CD1c-positive myeloid dendritic cell (primary cell): ENCODE results near the gene EIF2B1.
A peak's percentile ranks its signal among the peaks of the same experiment; 100 is the strongest.
"Not testable (repeated sequence)": the region's sequence is repeated elsewhere in the genome, so short reads cannot be mapped to it uniquely, and the experiment has no call there.

ENCODE experiments used
- DNase-seq: peaks from one replicate; pipeline ENCODE4 v3.0.0-alpha.2; 2016; ENCODE audit errors: extremely low spot score

Gene EIF2B1

GRCh38 chr12:123617580-123617979 is 15.9 kb downstream of the EIF2B1 start:
- no peak for DNase-seq

DNA sequence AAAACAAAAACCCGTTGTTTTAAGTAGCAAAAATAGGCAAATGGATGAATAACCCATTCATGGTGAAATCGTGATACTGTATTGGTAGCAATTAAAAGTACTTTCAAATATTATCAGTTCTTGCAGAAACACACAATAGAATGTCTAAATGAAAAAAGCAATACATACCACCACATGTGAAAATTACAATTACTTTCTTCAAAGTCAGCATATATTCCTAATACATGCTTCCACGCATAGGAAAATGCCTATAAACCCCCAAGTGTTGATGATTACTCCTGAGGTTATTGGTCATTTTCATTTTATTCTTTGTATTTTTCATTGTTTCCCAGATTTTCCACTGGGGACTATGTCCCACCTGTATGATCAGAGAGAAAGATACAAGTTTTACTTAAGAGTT is 16.3 kb downstream of the EIF2B1 start:
- DNase-seq = no peak

GRCh38 chr12:123614531-123614930 is 19.0 kb downstream of the EIF2B1 start:
- DNase-seq = no peak

- no peak for DNase-seq
Observed at GRCh38 chr12:123614110-123614509, 19.4 kb downstream of the EIF2B1 start.

DNA sequence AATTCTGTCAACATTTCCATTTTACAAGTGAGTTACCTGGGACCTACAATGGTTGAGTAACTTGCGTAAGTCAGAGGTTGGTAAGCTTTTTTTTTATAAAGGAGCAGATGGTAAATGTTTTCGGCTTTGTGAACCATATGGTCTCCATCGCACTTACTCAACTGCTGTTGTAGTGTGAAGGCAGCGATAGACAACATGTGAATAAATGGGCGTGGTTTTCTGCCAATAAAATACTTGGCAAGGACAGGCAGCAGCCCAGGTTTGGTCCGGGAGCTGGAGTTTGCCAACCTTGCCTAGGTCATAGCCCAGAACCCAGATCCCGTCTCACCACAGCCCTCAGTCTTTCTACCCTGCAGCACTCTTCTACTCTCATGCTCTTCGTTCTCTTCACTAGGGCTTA is 25.3 kb downstream of the EIF2B1 start:
- no peak for DNase-seq

DNA sequence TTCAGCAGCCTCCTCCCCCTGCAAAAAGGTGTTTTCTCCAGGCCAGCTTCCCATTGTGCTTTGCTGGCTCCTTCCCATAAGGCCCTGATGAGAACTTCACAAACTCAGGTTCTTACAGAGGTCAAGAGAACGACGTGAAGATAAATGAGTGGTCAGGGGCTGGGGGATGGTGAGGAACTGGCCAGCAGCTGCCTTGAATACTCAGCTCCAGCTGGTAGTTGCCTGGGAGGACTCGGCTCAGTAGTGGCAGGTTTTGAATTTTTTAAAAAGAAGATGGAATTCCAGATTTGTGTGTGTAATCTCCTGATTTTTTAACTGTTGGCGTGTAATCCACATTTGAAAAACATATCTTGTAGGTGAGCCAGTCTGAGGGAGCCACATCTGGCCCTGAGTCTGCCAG is 25.7 kb downstream of the EIF2B1 start:
- DNase-seq = no peak

DNA sequence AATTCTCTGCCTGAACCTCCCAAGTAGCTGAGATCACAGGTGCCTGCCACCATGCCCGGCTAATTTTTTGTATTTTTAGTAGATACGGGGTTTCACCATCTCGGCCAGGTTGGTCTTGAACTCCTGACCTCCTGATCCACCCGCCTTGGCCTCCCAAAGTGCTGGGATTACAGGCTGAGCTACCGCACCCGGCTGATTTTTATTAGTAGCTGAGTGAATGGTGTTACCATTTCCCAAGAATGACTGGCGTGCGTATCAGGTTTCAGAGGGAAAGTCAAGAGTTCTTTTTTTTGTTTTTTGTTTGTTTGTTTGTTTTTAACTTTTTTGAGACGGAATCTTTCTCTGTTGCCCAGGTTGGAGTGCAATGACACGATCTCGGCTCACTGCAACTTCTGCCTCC is 30.0 kb downstream of the EIF2B1 start:
- DNase-seq = not testable (repeated sequence)

- peak; percentile 20 for DNase-seq
Observed at GRCh38 chr12:123602651-123603195, 30.8 kb downstream of the EIF2B1 start.

- DNase-seq = peak; percentile 94
Observed at GRCh38 chr12:123601602-123602489, 31.6 kb downstream of the EIF2B1 start, which contains the start of gene DDX55. Gene DDX55 (plus strand): TSS chr12:123602099. CDS start chr12:123602149, 50 bp downstream.

DNA sequence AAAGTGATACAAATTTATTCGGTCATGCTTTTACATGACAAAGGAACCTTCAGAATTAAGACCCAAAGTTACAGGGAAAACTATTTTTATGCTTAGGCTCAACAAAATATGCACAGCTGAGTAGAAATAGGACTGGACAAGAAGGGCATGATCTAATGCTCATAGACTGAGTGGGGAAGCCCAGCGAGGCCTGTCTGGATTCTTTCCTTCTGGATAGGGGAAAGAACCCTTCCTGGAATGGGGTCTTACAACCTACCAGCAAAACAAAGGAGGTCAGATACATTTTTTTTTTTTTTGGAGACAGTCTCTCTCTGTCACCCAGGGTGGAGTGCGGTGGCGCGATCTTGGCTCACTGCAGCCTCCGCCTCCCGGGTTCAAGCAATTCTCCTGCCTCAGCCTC is 33.8 kb downstream of the EIF2B1 start:
- no peak for DNase-seq

DNA sequence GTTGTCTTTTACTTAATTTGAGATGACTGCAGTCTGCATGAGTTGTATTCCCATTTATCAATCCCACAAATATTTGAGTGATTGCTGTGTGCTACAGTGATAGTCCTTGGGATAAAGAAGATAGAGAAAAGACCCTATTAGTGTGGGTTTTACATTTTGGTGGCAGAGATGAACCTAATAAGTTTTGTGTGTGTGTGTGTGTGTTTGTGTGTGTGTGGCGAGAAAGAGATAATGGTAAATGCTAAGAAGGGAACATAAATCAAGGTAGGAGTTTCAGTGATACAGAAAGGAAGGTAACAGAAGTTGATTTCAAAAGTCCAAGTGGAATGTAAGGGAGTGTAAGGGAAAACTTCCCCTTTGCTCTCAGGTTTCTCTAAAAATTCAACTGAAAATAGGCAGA is 34.2 kb downstream of the EIF2B1 start:
- DNase-seq = no peak

DNA sequence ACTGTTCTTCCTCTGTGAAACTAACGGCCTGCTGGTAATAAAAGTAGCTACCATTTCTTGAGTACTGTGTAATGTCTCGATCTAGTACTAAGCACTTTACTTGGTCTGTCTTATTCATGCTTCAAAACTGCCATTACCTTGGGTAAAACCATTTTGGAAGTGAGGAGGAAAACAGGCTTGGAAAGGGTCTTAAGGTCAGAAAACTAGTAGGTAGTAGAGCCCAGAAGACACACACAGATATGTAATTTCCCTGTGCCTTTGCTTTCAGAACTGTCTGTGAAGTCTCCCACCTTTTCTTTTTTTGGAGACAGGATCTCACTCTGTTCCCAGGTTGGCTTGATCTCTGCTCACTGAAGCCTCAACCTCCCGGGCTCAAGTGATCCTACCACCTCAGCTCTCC is 35.0 kb downstream of the EIF2B1 start:
- DNase-seq = no peak

DNA sequence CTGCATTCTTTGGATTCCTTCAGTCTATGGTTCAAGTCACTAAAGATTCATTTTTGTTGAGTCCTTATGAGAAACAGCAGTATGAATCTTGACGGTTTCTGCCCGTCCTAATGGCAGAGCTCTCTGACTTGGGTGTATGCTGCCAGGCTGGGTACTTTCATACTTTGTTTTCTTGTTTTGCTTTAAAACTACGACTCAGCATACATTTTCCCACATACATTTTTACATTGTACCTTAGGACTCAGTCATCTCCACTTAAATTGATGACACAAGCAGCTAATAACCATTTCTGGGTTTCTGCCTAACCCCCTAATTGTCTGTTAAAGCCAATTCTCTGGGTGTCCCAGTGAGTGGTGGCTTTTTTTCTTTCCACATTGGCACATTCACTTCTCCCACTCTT is 36.4 kb downstream of the EIF2B1 start:
- no peak for DNase-seq

GRCh38 chr12:123595729-123596128 is 37.8 kb downstream of the EIF2B1 start:
- no peak for DNase-seq

DNA sequence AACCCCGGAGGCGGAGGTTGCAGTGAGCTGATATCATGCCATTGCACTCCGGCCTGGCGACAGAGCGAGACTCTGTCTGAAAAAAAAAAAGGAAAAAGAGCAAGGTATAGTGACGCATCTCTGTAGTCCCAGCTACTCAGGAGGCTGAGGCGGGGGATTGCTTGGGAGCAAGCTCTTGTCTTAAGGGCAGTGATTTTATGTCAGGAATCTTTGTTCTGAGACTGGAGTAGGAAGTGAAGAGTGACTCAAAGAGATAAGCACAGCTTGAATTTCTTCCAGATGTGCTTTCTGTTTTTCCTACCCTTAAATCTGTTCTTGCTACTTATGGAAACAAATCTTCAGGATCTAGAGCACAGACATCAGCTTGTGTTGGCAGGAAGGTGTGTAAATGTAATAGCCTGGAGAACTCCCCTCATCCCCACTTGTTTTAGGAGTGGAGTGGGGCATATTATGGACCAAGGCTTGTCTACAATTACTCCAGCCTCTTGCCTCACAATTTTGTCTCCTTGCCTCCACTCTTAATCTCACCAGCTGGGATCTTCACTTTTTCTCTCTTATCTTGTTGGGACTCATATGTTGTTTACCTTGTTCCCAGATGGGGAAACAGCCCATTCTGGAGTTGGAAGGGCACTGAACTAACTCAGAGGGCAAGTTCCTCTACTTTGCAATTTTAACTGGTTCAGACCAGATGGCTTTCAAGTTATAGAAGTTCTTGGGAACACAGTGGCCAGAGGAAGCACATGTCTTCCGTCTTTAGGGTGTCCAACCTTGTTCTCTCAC is 41.6 kb downstream of the EIF2B1 start:
- DNase-seq = no peak

- DNase-seq = no peak
Observed at GRCh38 chr12:123580772-123581171, 52.7 kb downstream of the EIF2B1 start.

DNA sequence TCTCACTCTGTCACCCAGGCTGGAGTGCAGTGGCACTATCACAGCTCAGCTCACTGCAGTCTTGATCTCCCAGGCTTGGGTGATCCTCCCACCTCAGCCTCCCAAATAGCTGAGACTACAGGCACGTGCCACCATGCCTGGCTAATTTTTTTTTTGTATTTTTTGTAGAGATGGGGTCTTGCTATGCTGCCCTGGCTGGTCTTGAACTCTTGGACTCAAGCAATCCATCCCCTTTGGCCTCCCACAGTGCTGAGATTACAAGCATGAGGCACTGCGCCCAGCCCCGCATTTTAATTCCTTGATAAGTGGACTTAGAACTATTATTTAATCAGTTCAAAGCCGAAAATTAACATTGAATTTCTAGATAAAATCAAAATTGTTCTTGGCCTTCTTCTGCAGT is 54.7 kb downstream of the EIF2B1 start:
- not testable (repeated sequence) for DNase-seq

DNA sequence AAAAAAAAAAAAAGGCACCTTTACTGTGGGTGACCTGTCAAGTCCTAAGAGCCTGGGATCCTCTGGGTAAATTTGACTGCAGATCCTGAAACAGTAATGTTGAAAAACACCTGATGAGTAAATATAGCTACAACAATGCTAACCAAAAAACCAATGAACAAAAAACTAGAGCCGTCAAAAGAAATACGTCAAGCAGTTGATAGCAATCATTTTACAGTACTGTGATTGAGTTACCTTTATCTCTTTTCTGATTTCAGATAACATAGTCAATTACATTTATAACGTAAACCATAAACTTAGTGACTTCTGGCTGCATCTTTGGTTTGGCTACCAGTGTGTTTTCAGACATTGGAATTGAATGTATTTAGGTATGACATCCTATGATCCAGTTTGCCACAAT is 55.2 kb downstream of the EIF2B1 start:
- no peak for DNase-seq

GRCh38 chr12:123576611-123577010 is 56.9 kb downstream of the EIF2B1 start:
- DNase-seq = no peak

DNA sequence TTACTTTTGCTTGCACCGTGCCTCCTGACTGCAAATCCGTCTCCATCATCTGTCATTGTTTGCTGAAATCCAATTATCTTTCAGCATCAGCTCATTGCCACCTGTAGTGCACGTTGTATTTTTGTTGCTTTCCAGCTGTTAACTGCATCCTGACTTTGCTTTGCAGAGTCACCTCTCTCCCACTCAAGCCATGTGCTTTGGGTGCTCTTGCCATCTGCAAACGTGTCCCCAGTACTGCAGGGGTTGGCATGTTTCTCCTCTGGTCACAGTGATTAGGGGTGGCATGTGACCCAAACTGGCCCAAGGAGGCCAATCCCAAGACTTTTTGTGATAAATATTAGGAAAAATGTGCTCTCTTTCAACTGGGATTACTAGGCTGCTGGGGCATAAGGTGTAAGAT is 59.6 kb downstream of the EIF2B1 start:
- DNase-seq = no peak

GRCh38 chr12:123572391-123572790 is 61.1 kb downstream of the EIF2B1 start:
- DNase-seq = no peak

- no peak for DNase-seq
Observed at GRCh38 chr12:123571343-123571813, 62.1 kb downstream of the EIF2B1 start.
